A673 (cell line): ENCODE results near the gene NAALADL2. TPM values are rescaled to one million over a fixed set of nuclear protein-coding genes. Genes with fewer than 3 reads are reported as not detected.
A peak's percentile ranks its signal among the peaks of the same experiment; 100 is the strongest.

Experiments used
- BruUV-seq: library from RNA; stranded (reverse); fragments of 400-500 nt; replicated peaks from 2 replicates; lab custom pipeline; 2021; lab: Mats Ljungman, UMichigan
- CTCF ChIA-PET: fragments of 300-600 bp; sonication (Branson Sonifier 250); formaldehyde crosslinking; loops from one replicate; lab custom pipeline; 2022; ENCODE audit warnings: antibody characterized with exemption; lab: Charles Lee
- POLR2A ChIA-PET: fragments of 300-600 bp; sonication (Branson Sonifier 250); formaldehyde crosslinking; loops from one replicate; lab custom pipeline; 2022; ENCODE audit warnings: antibody characterized with exemption; ENCODE audit not compliant: low non-redundant PET; lab: Charles Lee
- DNase-seq: peaks from one replicate; pipeline ENCODE4 v3.0.0-alpha.2; 2015; ENCODE audit warnings: low spot score
- H3K27ac ChIP-seq: fragments of 200-600 bp; sonication (generic); 2 replicates; pipeline ENCODE4 v1.5.1; 2016; ENCODE audit warnings: mixed run types, low read depth, mild to moderate bottlenecking, mixed read lengths, antibody characterized with exemption, low read length; ENCODE audit not compliant: poor library complexity, severe bottlenecking
- H3K27me3 ChIP-seq: fragments of 200-600 bp; sonication (generic); replicated peaks from 2 replicates; pipeline ENCODE4 v1.6.1; 2017; ENCODE audit warnings: mixed run types, low read depth, mild to moderate bottlenecking, mixed read lengths, antibody characterized with exemption, low read length; ENCODE audit not compliant: insufficient read depth, poor library complexity
- H3K36me3 ChIP-seq: fragments of 200-600 bp; sonication (generic); 2 replicates; pipeline ENCODE4 v1.6.1; 2016; ENCODE audit warnings: mixed run types, mild to moderate bottlenecking, mixed read lengths, antibody characterized with exemption, low read length; ENCODE audit not compliant: insufficient read depth, poor library complexity, severe bottlenecking
- H3K4me1 ChIP-seq: fragments of 200-600 bp; sonication (generic); 2 replicates; pipeline ENCODE4 v1.6.1; 2017; ENCODE audit warnings: mixed run types, mild to moderate bottlenecking, mixed read lengths, antibody characterized with exemption, low read length; ENCODE audit not compliant: insufficient read depth, poor library complexity, severe bottlenecking
- H3K4me3 ChIP-seq: fragments of 200-600 bp; sonication (generic); 2 replicates; pipeline ENCODE4 v1.5.1; 2016; ENCODE audit warnings: low read depth, mixed run types, mild to moderate bottlenecking, mixed read lengths, low read length; ENCODE audit not compliant: poor library complexity, severe bottlenecking
- H3K9me3 ChIP-seq: fragments of 200-600 bp; sonication (generic); 2 replicates; pipeline ENCODE4 v1.6.1; 2016; ENCODE audit warnings: mixed run types, low read depth, mild to moderate bottlenecking, mixed read lengths, antibody characterized with exemption, low read length; ENCODE audit not compliant: poor library complexity, severe bottlenecking
- CTCF ChIP-seq: fragments of 300-800, 200-600 bp; sonication (generic); conservative IDR thresholded peaks from 2 replicates; pipeline ENCODE4 v1.5.1; 2017; ENCODE audit warnings: low read depth, mild to moderate bottlenecking, antibody characterized with exemption, low read length, moderate library complexity, mixed read lengths
- EZH2 ChIP-seq: fragments of 200-600 bp; sonication (generic); IDR thresholded peaks from 2 replicates; pipeline ENCODE4 v1.6.1; 2017; ENCODE audit warnings: borderline replicate concordance, low read depth, mild to moderate bottlenecking, mixed read lengths, antibody characterized with exemption, low read length; ENCODE audit not compliant: poor library complexity, severe bottlenecking
- intact Hi-C: fragments of 100-400 bp; cut with micrococcal nuclease; formaldehyde crosslinking; loops from one replicate; pipeline ENCODE4 v1.10.0; 2022; ENCODE audit not compliant: unreplicated experiment
- total RNA-seq: library from RNA; stranded (reverse); gene quantifications from 2 replicates; pipeline ENCODE4 v1.2.3, GENCODE V29; 2021

NAALADL2 gene
- total RNA-seq, 1 experiment from 2014 or later: 0.64 TPM

DNA sequence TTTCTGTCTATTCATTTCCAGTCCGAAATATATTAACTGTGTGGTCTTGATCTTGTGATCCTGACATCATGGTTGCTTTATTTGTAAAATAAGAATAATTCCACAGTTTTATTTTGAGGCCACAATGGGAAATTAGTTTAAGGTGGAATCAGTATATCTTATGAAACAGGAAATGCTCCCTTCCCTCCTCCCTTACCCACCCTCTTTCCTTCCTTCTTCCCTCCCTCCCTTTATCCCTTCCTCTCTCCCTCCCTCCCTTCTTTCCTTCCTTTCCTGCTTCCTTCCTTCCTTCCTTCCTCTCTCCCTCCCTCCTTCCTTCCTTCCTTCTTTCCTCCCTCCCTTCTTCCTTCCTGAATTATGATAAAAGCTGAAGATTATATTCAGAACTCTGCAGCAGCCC lies 452.3 kb downstream of the NAALADL2 start:
- CTCF ChIA-PET: no interaction called here
- H3K27me3 ChIP-seq: no peaks in the 10 kb centered on the region
- no peak overlapping the region for H3K4me3 ChIP-seq
- intact Hi-C loops: no loop called here
- no TSS peak for BruUV-seq
- POLR2A ChIA-PET: no interaction called here
- H3K27ac ChIP-seq: peak overlapping the region; percentile 69
- TF ChIP-seq EZH2 (no peak), CTCF (no peak)
- peaks cover 20% of the 10 kb centered on the region for H3K4me1 ChIP-seq
- no peaks in the 10 kb centered on the region for H3K36me3 ChIP-seq
- peak; percentile 50 for DNase-seq
- H3K9me3 ChIP-seq: no peaks in the 10 kb centered on the region

DNA sequence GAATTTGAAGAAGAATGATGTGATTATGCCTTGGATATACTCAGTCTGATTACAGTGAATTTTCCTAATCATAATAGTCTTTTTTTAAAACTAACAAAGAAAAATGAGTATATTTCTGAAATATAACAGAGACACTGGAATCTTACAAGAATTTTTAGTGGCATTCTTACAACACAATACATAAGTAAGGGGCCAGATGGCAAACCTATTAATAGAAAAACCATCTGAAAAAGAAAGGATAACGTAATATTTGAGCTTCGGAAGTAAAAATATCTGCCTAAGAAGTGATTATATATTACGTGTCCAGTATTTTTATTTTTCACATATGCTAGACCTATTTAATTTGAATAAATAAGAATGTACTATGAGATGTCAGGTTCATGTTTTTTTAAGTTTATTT lies 452.8 kb downstream of the NAALADL2 start:
- CTCF ChIA-PET: no interaction called here
- TF ChIP-seq CTCF: no peak
- no peak for TF ChIP-seq EZH2
- BruUV-seq: no TSS peak

GRCh38 chr3:175312791-175313190 lies 453.7 kb downstream of the NAALADL2 start:
- Histone ChIP-seq H3K27ac (peak overlapping the region; percentile 69), H3K4me1 (peaks cover 19% of the 10 kb centered on the region), H3K27me3 (no peaks in the 10 kb centered on the region), H3K36me3 (no peaks in the 10 kb centered on the region), H3K9me3 (no peaks in the 10 kb centered on the region), H3K4me3 (no peak overlapping the region)
- intact Hi-C loops: no loop called here
- no TSS peak for BruUV-seq
- TF ChIP-seq CTCF (no peak), EZH2 (no peak)
- no peak for DNase-seq
- ChIA-PET POLR2A (no interaction called here), CTCF (no interaction called here)

More for the DNA sequence above, 452.8 kb downstream of the NAALADL2 start:
- H3K27ac ChIP-seq: peak overlapping the region; percentile 69
- intact Hi-C loops: no loop called here
- H3K4me3 ChIP-seq: no peak overlapping the region
- peaks cover 20% of the 10 kb centered on the region for H3K4me1 ChIP-seq
- no peaks in the 10 kb centered on the region for H3K36me3 ChIP-seq
- H3K27me3 ChIP-seq: no peaks in the 10 kb centered on the region
- peak; percentile 3 for DNase-seq
- no peaks in the 10 kb centered on the region for H3K9me3 ChIP-seq
- POLR2A ChIA-PET: no interaction called here
